Measurements from ENCODE around the gene ROR2.

DNA sequence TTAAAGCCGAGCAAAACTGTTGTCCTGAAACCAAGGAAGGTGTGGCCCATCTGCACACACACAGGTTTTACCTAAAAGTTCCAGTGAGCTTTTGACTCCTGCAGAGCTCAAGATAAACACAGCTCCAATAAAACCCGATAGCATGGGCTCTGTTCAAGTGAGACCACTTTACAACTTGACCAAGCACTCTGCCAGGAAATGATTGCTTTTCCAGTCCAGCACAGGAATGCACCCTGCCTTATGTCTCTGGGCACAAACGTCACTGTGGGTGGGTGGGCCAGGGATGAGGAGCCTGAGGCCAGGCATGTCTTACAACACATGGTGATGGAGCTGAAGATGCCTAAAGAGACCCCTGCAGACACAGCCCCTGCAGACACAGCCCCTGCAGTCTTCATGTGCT is 115.3 kb downstream of the ROR2 start:
- TF ChIP-seq, protein P1, sequence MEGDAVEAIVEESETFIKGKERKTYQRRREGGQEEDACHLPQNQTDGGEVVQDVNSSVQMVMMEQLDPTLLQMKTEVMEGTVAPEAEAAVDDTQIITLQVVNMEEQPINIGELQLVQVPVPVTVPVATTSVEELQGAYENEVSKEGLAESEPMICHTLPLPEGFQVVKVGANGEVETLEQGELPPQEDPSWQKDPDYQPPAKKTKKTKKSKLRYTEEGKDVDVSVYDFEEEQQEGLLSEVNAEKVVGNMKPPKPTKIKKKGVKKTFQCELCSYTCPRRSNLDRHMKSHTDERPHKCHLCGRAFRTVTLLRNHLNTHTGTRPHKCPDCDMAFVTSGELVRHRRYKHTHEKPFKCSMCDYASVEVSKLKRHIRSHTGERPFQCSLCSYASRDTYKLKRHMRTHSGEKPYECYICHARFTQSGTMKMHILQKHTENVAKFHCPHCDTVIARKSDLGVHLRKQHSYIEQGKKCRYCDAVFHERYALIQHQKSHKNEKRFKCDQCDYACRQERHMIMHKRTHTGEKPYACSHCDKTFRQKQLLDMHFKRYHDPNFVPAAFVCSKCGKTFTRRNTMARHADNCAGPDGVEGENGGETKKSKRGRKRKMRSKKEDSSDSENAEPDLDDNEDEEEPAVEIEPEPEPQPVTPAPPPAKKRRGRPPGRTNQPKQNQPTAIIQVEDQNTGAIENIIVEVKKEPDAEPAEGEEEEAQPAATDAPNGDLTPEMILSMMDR (IDR thresholded peaks at IDR 0.05) = no peak
- TF ChIP-seq POLR2AphosphoS5 (IDR thresholded peaks at IDR 0.05; ENCODE audit: low read depth, low read length) = no peak
- TF ChIP-seq SIN3A (IDR thresholded peaks at IDR 0.05; ENCODE audit: borderline replicate concordance, insufficient read depth, low read depth, low read length) = no peak
- TF ChIP-seq, protein P2, sequence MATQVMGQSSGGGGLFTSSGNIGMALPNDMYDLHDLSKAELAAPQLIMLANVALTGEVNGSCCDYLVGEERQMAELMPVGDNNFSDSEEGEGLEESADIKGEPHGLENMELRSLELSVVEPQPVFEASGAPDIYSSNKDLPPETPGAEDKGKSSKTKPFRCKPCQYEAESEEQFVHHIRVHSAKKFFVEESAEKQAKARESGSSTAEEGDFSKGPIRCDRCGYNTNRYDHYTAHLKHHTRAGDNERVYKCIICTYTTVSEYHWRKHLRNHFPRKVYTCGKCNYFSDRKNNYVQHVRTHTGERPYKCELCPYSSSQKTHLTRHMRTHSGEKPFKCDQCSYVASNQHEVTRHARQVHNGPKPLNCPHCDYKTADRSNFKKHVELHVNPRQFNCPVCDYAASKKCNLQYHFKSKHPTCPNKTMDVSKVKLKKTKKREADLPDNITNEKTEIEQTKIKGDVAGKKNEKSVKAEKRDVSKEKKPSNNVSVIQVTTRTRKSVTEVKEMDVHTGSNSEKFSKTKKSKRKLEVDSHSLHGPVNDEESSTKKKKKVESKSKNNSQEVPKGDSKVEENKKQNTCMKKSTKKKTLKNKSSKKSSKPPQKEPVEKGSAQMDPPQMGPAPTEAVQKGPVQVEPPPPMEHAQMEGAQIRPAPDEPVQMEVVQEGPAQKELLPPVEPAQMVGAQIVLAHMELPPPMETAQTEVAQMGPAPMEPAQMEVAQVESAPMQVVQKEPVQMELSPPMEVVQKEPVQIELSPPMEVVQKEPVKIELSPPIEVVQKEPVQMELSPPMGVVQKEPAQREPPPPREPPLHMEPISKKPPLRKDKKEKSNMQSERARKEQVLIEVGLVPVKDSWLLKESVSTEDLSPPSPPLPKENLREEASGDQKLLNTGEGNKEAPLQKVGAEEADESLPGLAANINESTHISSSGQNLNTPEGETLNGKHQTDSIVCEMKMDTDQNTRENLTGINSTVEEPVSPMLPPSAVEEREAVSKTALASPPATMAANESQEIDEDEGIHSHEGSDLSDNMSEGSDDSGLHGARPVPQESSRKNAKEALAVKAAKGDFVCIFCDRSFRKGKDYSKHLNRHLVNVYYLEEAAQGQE (IDR thresholded peaks at IDR 0.05; ENCODE audit: insufficient read depth in 1 of 2, low read depth in 2 of 2, low read length in 1 of 2) = no peak
- TF ChIP-seq TCF7L2 (IDR thresholded peaks at IDR 0.05; ENCODE audit: low read depth, low read length) = no peak

Measured in Panc1 (cell line).